GM19463 (cell line): Measurements from ENCODE around the gene CHSY1.
A peak's percentile ranks its signal among the peaks of the same experiment; 100 is the strongest.
"Not testable (repeated sequence)": the region's sequence is repeated elsewhere in the genome, so short reads cannot be mapped to it uniquely, and the experiment has no call there.

Source experiments
- ATAC-seq: cut with Tn5 transposase; IDR thresholded peaks from one replicate; pipeline ENCODE4 v1.9.1; 2021; ENCODE audit warnings: mild to moderate bottlenecking, moderate library complexity; ENCODE audit not compliant: unreplicated experiment

The CHSY1 gene

GRCh38 chr15:101251830-101252820, at the start of gene CHSY1:
Gene CHSY1, minus strand, starts transcription at chr15:101252048. Its CDS starts 592 bp downstream, at chr15:101251456.
- ATAC-seq = peak; percentile 68

GRCh38 chr15:101296418-101297405, 44.9 kb upstream of the CHSY1 start:
- no peak for ATAC-seq

GRCh38 chr15:101295607-101296161, 43.8 kb upstream of the CHSY1 start:
- ATAC-seq = no peak

- peak; percentile 71 for ATAC-seq
These were observed 43.1 kb upstream of the CHSY1 start, which contains the start of gene SNRPA1 for GRCh38 chr15:101294731-101295606. Gene SNRPA1, minus strand, starts transcription at chr15:101295248. Its CDS starts 70 bp downstream, at chr15:101295178.

GRCh38 chr15:101293122-101293521, 41.3 kb upstream of the CHSY1 start:
- ATAC-seq = no peak

GRCh38 chr15:101288905-101289513, 37.2 kb upstream of the CHSY1 start:
- ATAC-seq = peak; percentile 41

GRCh38 chr15:101287342-101287741, 35.5 kb upstream of the CHSY1 start:
- not testable (repeated sequence) for ATAC-seq

GRCh38 chr15:101286471-101287114, 34.7 kb upstream of the CHSY1 start:
- ATAC-seq = no peak

- ATAC-seq = no peak
These were observed 32.1 kb upstream of the CHSY1 start for GRCh38 chr15:101283931-101284330.

GRCh38 chr15:101280007-101280406, 28.2 kb upstream of the CHSY1 start:
- ATAC-seq = no peak

GRCh38 chr15:101277943-101278564, 26.2 kb upstream of the CHSY1 start:
- ATAC-seq = no peak

- ATAC-seq = peak; percentile 94
These were observed 25.4 kb upstream of the CHSY1 start, which contains the start of gene SELENOS for GRCh38 chr15:101277038-101277822. Gene SELENOS, minus strand, starts transcription at chr15:101277485. Its CDS starts 68 bp downstream, at chr15:101277417.

GRCh38 chr15:101276501-101277037, 24.7 kb upstream of the CHSY1 start:
- peak; percentile 23 for ATAC-seq

GRCh38 chr15:101275018-101275417, 23.2 kb upstream of the CHSY1 start:
- ATAC-seq = peak; percentile 36

GRCh38 chr15:101273534-101273933, 21.7 kb upstream of the CHSY1 start:
- no peak for ATAC-seq

GRCh38 chr15:101272584-101272983, 20.7 kb upstream of the CHSY1 start:
- ATAC-seq = no peak
